Measurements from ENCODE around the gene CRHR1. TPM values are rescaled to one million over a fixed set of nuclear protein-coding genes. Genes with fewer than 3 reads are reported as not detected.

CRHR1 gene
- polyA plus RNA-seq, 1 of the 3 experiments (the other 2 are of a cell fraction) = 0.13 TPM

DNA sequence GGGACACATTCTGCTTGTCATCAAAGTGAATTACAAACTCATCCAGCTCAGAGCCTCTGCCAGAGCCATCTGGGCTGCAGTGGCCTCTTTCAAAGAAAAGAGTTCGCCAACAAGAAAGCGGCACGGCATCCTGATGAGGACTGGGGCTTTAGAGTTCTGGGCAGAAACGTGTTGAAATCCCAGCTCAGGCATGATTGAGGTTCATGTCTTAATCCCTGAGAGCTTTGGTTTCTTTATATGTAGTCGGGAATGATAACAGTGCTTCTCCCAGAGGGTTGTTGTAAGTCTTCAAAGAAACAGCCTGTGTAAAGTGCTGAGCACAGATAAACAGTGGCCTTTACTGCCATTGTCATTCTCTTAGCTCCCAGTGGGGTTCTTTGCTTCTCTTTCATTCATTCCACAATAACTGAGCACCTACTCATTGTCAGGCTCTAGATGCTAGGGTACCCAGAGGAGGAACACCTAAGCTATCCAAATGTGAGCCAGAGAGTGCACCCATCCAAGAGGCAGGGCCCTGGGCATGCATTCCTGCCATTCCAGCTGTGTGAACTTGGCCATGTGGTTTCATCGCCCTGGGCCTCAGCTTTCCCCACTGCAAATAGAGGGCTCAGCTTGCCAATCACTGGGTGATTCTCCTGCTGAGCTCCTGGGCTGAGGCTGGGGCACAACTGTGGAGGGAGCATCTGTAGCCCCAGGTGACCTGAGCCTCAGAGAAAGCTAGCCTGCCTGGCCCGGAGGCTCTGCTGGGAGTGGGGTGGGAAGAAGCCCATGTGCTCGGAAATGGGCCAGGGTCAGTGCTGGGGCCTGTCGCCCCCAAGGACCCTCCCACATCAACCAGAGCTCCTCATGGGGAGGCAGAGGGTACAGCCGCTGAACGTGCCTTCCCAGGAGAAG lies 38.3 kb upstream of the CRHR1 start:
- no peaks in the 10 kb centered on the region; the same call in 1 of the 2 replicates for H4K20me1 ChIP-seq (ENCODE audit: insufficient read depth)
- no peaks in the 10 kb centered on the region for H3K9me3 ChIP-seq
- no peak overlapping the region for H3K9ac ChIP-seq
- 57% methylated on average over 11 of the region's 11 CpGs for WGBS (ENCODE audit: low lambda C conversion rate)
- ChIA-PET POLR2A (interaction anchor here (0.6 to 0.7 kb wide), 2 partner anchors 39 to 1896 kb away, joined by 3 read pairs; no protein-coding TSS in a partner anchor), CTCF (interaction anchor here (2.0 to 4.7 kb wide), 3 partner anchors 12 to 85 kb away, joined by 6 to 26 read pairs (median 7); no protein-coding TSS in a partner anchor)
- DNase-seq = no peak
- peaks cover 0 to 4% of the 10 kb centered on the region in 2 experiments; a peak in 1 of 4 replicates for H3K4me1 ChIP-seq (ENCODE audit: control insufficient read depth in 1 of 2, insufficient read depth in 2 of 2, low read depth in 1 of 2, low read length in 1 of 2)
- no peaks in the 10 kb centered on the region for H3F3A ChIP-seq (replicated peaks; ENCODE audit: insufficient read depth)
- H3K27me3 ChIP-seq (ENCODE audit: insufficient read depth) = peaks cover 45% of the 10 kb centered on the region; the same call in 1 of the 2 replicates
- H3K9me2 ChIP-seq = no peaks in the 10 kb centered on the region
- H3K27ac ChIP-seq (ENCODE audit: low read depth in 2 of 2, low read length in 1 of 2) = no peak overlapping the region
- no peak overlapping the region for H2AFZ ChIP-seq (ENCODE audit: low read depth)
- no peak overlapping the region for H3K4me2 ChIP-seq
- no peaks in the 10 kb centered on the region for H3K79me2 ChIP-seq (ENCODE audit: insufficient read depth)
- peaks cover 0 to 2% of the 10 kb centered on the region in 2 experiments for H3K36me3 ChIP-seq (replicated peaks in 1 of 2; ENCODE audit: control insufficient read depth in 1 of 2, insufficient read depth in 2 of 2, low read length in 1 of 2)
- TF ChIP-seq RFX5 (IDR thresholded peaks at IDR 0.05; ENCODE audit: low read length) = no peak
- no peak overlapping the region for H3K4me3 ChIP-seq (ENCODE audit: low read depth in 2 of 2, low read length in 1 of 2)

- no peak overlapping the region for H3K9ac ChIP-seq
- H3K36me3 ChIP-seq (replicated peaks in 1 of 2; ENCODE audit: control insufficient read depth in 1 of 2, insufficient read depth in 2 of 2, low read length in 1 of 2) = peaks cover 0 to 2% of the 10 kb centered on the region in 2 experiments
- no peak for TF ChIP-seq GATA2 (CRISPR knock-in tag; IDR thresholded peaks at IDR 0.05)
- TF ChIP-seq NRF1 (IDR thresholded peaks at IDR 0.05; ENCODE audit: low read depth, low read length) = no peak
- TF ChIP-seq MAX (IDR thresholded peaks at IDR 0.05; ENCODE audit: low read depth) = no peak
- TF ChIP-seq EP300 (IDR thresholded peaks at IDR 0.05; ENCODE audit: borderline replicate concordance in 1 of 2, low read depth in 1 of 2, low read length in 1 of 2) = no peak
- no peak for TF ChIP-seq MXI1 (IDR thresholded peaks at IDR 0.05; ENCODE audit: low read depth, low read length)
- TF ChIP-seq, protein P1, sequence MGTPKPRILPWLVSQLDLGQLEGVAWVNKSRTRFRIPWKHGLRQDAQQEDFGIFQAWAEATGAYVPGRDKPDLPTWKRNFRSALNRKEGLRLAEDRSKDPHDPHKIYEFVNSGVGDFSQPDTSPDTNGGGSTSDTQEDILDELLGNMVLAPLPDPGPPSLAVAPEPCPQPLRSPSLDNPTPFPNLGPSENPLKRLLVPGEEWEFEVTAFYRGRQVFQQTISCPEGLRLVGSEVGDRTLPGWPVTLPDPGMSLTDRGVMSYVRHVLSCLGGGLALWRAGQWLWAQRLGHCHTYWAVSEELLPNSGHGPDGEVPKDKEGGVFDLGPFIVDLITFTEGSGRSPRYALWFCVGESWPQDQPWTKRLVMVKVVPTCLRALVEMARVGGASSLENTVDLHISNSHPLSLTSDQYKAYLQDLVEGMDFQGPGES (IDR thresholded peaks at IDR 0.05; ENCODE audit: low read depth, low read length) = no peak
- no peak for TF ChIP-seq CTCF (IDR thresholded peaks at IDR 0.05)
- TF ChIP-seq JUND (IDR thresholded peaks at IDR 0.05) = no peak
- no peak for TF ChIP-seq MEF2A (IDR thresholded peaks at IDR 0.05; ENCODE audit: borderline replicate concordance, low read depth)
- TF ChIP-seq ELF1 (IDR thresholded peaks at IDR 0.05) = no peak
- no peaks in the 10 kb centered on the region for H3K9me2 ChIP-seq
- no peaks in the 10 kb centered on the region for H3K9me3 ChIP-seq
- H3K4me3 ChIP-seq (ENCODE audit: low read depth in 2 of 2, low read length in 1 of 2) = no peak overlapping the region
- H3F3A ChIP-seq (replicated peaks; ENCODE audit: insufficient read depth) = no peaks in the 10 kb centered on the region
- H3K27me3 ChIP-seq (ENCODE audit: insufficient read depth) = peaks cover 31% of the 10 kb centered on the region; the same call in 1 of the 2 replicates
- WGBS (ENCODE audit: low lambda C conversion rate) = 25% methylated on average over 4 of the region's 6 CpGs
- CTCF ChIA-PET = interaction anchor here (0.5 to 4.7 kb wide), 5 partner anchors 18 to 107 kb away, joined by 3 to 26 read pairs (median 5); no protein-coding TSS in a partner anchor
- H3K79me2 ChIP-seq (ENCODE audit: insufficient read depth) = no peaks in the 10 kb centered on the region
- no peak overlapping the region for H3K4me2 ChIP-seq
- DNase-seq = no peak
- POLR2A ChIA-PET = interaction anchor here (0.6 kb wide), 1 partner anchor 49 kb away, joined by 3 read pairs; no protein-coding TSS in a partner anchor
- H3K4me1 ChIP-seq (ENCODE audit: control insufficient read depth in 1 of 2, insufficient read depth in 2 of 2, low read depth in 1 of 2, low read length in 1 of 2) = no peaks in the 10 kb centered on the region; a peak in 1 of 4 replicates
- no peak overlapping the region for H3K27ac ChIP-seq (ENCODE audit: low read depth in 2 of 2, low read length in 1 of 2)
- H4K20me1 ChIP-seq (ENCODE audit: insufficient read depth) = no peaks in the 10 kb centered on the region; the same call in 1 of the 2 replicates
- no peak overlapping the region for H2AFZ ChIP-seq (ENCODE audit: low read depth)
Observed at GRCh38 chr17:45747911-45748310, 36.2 kb upstream of the CRHR1 start.

Measured in SK-N-SH (cell line).